ENCODE data around the gene ZNF740.
A peak's percentile ranks its signal among the peaks of the same experiment; 100 is the strongest.
"Not testable (repeated sequence)": the region's sequence is repeated elsewhere in the genome, so short reads cannot be mapped to it uniquely, and the experiment has no call there.

Gene ZNF740

DNA sequence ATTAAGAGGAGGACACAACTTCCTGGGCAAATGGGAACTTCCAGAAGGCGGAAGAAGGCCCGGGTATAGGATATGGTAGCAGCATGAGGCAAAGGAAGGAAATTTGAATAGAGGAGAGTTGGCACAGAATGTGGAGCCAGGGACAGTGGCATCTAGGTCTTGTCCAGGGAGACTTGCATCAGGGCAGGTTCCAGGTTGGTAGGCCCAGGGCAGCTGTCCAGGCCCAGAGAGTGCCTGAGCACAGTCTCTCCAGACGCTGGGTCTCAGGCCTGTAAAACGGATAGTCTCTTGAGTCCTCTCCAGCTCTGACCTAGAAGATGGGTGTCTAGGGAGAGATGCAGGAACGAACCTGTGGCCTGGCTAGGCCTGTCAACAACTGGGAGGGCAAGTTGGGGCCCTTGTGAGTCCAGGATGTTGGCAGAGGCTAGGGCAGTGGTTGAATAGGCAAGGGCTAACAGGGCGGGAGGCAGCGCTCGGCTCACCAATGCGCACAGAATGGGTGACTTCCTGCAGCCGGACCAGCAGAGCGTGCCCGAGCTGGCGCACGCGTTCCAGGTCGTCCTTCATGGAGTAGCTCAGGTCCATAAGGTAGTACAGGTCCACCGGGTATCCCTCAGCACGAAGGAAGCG is 16.6 kb downstream of the ZNF740 start:
- DNase-seq (ENCODE audit: insufficient read length) (no peak), FAIRE-seq (no peak)
- TF ChIP-seq POLR2AphosphoS5 (IDR thresholded peaks at IDR 0.05; ENCODE audit: low read depth, low read length) (no peak), POLR2A (IDR thresholded peaks at IDR 0.05; ENCODE audit: low read depth, low read length) (no peak), TAF1 (IDR thresholded peaks at IDR 0.05; ENCODE audit: borderline replicate concordance, low read depth, low read length) (no peak)

DNA sequence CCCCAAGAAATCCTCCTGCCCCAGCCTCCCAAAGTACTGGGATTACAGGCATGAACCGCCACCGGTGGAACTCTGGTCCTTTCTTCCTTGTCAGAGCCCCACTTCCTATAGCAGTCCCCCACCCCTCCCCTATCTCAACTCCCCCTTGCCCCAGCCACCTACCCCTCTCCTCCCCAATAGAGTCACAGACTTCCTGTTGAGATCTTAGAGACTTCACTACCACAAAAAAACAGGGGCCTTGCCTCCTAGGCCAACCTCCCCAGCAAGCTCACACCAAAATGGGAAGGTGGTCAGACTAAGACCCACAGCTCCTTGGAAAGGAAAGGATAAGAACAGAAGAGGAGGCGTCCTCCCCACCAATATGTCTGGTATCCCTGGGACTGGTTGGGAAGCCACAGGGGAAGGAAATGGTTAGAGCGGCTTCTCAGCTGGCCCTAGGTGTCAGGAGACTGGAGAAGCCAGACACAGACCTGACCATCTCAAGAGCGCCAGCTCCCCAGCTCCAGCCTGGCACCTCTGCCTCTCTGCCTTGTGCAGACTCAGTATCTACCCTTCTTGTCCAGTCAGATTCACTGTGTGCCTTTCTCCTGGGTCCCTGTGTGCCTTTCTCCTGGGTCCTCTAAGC is 18.1 kb downstream of the ZNF740 start:
- TF ChIP-seq TAF1 (IDR thresholded peaks at IDR 0.05; ENCODE audit: borderline replicate concordance, low read depth, low read length) = no peak
- TF ChIP-seq POLR2AphosphoS5 (IDR thresholded peaks at IDR 0.05; ENCODE audit: low read depth, low read length) = no peak
- TF ChIP-seq POLR2A (IDR thresholded peaks at IDR 0.05; ENCODE audit: low read depth, low read length) = no peak
- DNase-seq (ENCODE audit: insufficient read length) (no peak), FAIRE-seq (no peak)

DNA sequence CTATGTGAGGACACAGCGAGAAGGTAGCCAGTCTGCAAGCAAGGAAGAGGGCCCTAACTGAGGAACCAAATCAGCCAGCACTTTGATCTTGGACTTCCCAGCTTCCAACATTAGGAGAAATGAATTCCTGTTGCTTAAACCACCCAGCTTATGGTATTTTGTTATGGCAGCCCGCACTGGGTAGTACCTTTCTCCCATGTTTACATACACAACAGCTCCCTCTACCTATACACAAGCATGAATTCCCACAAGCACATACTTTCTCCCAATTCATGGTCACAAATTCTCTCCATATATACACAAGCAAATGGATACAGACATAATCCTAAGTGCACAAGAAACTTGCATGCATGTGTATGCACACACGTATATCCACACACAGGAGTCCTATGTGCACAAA is 19.2 kb downstream of the ZNF740 start:
- no peak for DNase-seq (ENCODE audit: insufficient read length)
- no peak for FAIRE-seq
- no peak for TF ChIP-seq POLR2A (IDR thresholded peaks at IDR 0.05; ENCODE audit: low read depth, low read length)
- no peak for TF ChIP-seq TAF1 (IDR thresholded peaks at IDR 0.05; ENCODE audit: borderline replicate concordance, low read depth, low read length)
- no peak for TF ChIP-seq POLR2AphosphoS5 (IDR thresholded peaks at IDR 0.05; ENCODE audit: low read depth, low read length)

DNA sequence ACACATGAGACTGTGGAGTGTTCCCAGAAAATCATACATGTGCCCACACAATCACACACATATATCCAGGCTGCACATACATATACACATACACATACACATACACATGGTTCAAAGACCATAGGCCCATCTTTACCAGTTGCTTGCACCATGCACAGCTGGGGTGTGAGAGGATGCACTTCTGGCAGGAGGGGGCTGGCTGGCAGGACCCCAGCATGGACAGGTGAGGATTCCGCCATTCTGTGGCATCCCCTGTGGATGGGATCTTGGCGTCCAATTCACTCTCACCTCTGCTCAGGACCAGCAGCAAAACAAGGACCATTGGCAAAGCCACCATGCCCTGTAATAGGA is 19.6 kb downstream of the ZNF740 start:
- peak; percentile 72 for FAIRE-seq
- TF ChIP-seq POLR2AphosphoS5 (IDR thresholded peaks at IDR 0.05; ENCODE audit: low read depth, low read length) (no peak), POLR2A (IDR thresholded peaks at IDR 0.05; ENCODE audit: low read depth, low read length) (no peak), TAF1 (IDR thresholded peaks at IDR 0.05; ENCODE audit: borderline replicate concordance, low read depth, low read length) (no peak)

DNA sequence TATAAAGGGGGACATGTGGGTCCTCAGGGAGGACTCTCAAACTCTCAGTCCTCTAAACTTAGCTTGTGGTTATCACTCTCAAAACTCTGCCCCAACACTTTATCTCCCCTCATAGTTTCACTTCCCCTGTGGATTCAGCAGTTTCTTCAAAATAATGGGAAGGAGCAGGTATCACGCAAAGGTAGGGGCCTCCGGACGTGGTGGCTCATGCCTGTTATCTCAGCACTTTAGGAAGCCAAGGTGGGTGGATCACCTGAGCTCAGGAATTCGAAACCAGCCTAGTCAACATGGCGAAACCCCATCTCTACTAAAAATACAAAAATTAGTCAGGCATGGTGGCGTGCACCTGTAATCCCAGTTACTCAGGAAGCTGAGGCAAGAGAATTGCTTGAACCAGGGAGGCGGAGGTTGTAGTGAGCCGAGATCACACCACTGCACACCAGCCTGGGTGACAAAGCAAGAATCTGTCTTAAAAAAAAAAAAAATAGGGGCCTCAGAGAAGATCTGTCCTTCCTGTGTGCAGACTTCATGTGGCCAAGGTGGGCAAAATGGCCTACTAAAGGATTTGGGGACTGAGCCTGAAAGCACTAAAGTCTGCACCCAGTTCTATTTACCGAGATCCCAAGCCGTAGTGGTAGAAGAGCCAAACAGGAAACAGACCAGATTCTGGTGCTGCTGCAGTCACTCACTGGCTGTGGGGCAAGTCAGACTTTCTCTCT is 20.1 kb downstream of the ZNF740 start:
- DNase-seq (ENCODE audit: insufficient read length) (no peak), FAIRE-seq (peak; percentile 5)
- TF ChIP-seq TAF1 (IDR thresholded peaks at IDR 0.05; ENCODE audit: borderline replicate concordance, low read depth, low read length) (no peak), POLR2AphosphoS5 (IDR thresholded peaks at IDR 0.05; ENCODE audit: low read depth, low read length) (no peak), POLR2A (IDR thresholded peaks at IDR 0.05; ENCODE audit: low read depth, low read length) (no peak; the same call in 1 of the 2 replicates)

More for the DNA sequence above, 19.6 kb downstream of the ZNF740 start:
- DNase-seq (ENCODE audit: insufficient read length) = no peak

DNA sequence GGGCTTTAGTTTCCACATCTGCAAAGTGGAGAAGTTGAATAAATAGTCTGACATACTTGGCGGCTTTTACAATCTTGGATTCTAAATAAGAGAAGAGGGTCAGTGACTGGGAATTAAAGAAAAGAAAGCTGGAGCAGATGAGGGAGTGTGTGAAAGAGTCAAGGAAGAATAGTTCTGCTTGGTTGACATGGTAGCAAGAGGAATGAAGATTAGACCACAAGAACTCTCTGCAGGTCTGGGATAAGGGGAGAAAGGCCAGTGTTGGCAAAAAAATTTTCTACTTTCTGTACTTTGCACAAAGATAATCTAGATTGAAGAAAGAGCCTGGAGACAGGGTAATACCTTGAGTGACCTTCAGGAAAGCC is 20.6 kb downstream of the ZNF740 start:
- FAIRE-seq (no peak), DNase-seq (ENCODE audit: insufficient read length) (no peak)
- TF ChIP-seq POLR2AphosphoS5 (IDR thresholded peaks at IDR 0.05; ENCODE audit: low read depth, low read length) = no peak
- no peak for TF ChIP-seq POLR2A (IDR thresholded peaks at IDR 0.05; ENCODE audit: low read depth, low read length)
- TF ChIP-seq TAF1 (IDR thresholded peaks at IDR 0.05; ENCODE audit: borderline replicate concordance, low read depth, low read length) = no peak

DNA sequence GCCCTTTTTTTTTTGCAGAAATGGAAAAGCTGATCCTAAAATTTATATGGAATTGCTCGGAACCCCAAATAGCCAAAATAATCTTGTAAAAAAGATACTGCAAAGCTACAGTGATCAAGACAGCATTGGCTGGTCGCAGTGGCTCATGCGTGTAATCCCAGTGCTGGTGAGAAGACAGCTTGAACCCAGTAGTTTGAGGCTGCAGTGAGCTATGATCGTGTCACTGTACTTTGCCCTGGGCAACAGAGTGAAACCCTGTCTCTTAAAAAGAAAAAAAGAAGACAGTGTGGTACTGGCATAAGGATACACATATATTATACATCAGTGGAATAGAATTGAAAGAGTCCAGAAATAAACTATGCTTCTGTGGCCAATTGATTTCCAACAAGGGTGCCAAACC is 21.1 kb downstream of the ZNF740 start:
- DNase-seq (ENCODE audit: insufficient read length) (no peak), FAIRE-seq (no peak)

DNA sequence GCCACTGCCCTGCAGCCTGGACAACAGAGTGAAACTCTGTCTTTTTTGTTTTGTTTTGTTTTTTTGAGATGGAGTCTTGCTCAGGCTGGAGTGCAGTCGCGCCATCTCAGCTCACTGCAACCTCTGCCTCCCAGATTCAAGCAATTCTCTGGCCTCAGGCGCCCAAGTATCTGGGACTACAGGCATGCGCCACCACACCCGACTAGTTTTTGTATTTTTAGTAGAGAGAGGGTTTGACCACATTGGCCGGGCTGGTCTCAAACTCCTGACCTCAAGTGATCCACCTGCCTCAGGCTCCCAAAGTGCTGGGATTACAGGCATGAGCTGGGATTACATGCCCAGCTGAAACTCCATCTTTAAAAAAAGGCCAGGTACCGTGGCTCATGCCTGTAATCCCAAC is 21.8 kb downstream of the ZNF740 start:
- FAIRE-seq; DNase-seq (ENCODE audit: insufficient read length): not testable (repeated sequence)

More for the DNA sequence above, 21.1 kb downstream of the ZNF740 start:
- no peak for TF ChIP-seq POLR2A (IDR thresholded peaks at IDR 0.05; ENCODE audit: low read depth, low read length)
- TF ChIP-seq POLR2AphosphoS5 (IDR thresholded peaks at IDR 0.05; ENCODE audit: low read depth, low read length) = no peak
- no peak for TF ChIP-seq TAF1 (IDR thresholded peaks at IDR 0.05; ENCODE audit: borderline replicate concordance, low read depth, low read length)

DNA sequence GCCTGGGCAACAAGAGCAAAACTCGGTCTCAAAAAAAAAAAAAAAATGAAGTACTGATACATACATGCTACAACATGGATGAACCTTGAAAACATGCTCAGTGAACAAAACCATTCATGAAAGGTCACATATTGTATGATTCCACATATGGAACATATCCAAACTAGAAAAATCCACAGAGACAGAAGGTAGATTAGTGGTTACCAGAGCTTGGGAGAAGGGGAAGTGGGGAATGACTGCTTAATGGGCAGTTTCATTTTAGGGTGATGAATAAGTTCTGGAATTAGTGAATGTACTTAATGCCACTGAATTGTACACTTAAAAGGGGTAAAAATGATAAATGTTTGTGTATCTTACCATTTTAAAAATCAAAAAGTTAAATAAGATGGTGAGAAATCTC is 23.8 kb downstream of the ZNF740 start:
- TF ChIP-seq POLR2AphosphoS5 (IDR thresholded peaks at IDR 0.05; ENCODE audit: low read depth, low read length) (no peak), POLR2A (IDR thresholded peaks at IDR 0.05; ENCODE audit: low read depth, low read length) (no peak), TAF1 (IDR thresholded peaks at IDR 0.05; ENCODE audit: borderline replicate concordance, low read depth, low read length) (no peak)
- no peak for FAIRE-seq

DNA sequence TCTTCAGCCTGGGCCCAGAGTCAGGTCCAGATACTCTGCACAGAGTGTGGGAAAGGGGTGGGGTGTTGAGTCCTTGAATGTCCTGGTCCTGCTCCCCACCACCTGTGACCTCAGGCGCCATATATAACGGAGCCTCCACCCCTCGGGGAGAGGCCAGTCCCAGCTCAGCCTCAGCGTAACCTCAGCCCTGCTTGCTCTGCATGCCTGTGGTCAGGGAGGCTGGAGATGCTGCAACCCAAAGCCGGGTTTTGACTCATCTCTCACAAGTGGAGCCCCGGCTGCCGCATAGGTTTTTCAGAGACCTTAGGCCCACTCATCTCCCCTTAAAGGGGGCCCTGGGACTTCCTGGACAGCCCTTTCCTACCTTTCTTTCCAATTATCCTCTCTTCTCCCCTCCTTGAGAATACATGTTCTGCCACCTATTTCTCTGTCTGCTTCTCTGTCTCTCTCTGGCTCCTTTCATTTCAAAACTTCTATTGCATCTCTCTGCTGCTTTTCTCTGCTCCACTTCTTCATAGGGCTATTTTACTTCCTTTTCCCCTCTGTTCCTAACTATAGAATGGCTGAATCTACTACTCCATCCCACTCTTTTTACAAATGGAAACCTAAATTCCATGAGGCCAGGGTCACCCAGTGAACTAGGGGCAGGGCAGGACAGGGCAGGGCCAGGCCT is 25.4 kb downstream of the ZNF740 start:
- FAIRE-seq (peak; percentile 84), DNase-seq (ENCODE audit: insufficient read length) (peak; percentile 81)
- TF ChIP-seq TAF1 (IDR thresholded peaks at IDR 0.05; ENCODE audit: borderline replicate concordance, low read depth, low read length) (peak; percentile 54; the same call in 1 of the 2 replicates), POLR2A (IDR thresholded peaks at IDR 0.05; ENCODE audit: low read depth, low read length) (peak; percentile 56; the same call in 1 of the 2 replicates), POLR2AphosphoS5 (IDR thresholded peaks at IDR 0.05; ENCODE audit: low read depth, low read length) (peak; percentile 64)

More for the DNA sequence above, 23.8 kb downstream of the ZNF740 start:
- no peak for DNase-seq (ENCODE audit: insufficient read length)

DNA sequence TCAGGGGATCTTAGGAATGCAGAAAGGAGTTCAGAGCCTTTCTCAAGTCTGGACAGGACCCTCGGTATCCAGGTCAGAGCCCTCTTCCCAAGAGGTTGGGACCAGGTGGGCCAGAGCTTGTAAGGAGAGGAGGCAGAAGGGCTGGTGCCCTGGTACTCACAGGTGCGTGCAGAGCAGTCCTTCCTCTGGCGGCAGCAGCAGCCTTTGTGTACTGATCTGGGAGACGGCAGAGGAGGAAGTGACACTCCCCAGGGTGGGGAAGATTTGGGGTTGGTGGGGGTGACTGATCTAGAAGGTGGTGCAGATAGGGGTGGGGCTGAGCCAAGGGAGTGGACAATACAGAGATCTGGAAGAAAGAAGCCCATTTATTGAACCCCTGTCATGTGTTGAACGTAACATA is 26.5 kb downstream of the ZNF740 start, which contains the start of gene ITGB7:
Gene ITGB7, minus strand, starts transcription at position 210 of the 400 bp plus-strand sequence. CDS start 6,808 bp downstream, outside the sequence.
- TF ChIP-seq POLR2A (IDR thresholded peaks at IDR 0.05; ENCODE audit: low read depth, low read length) (peak; percentile 99), TAF1 (IDR thresholded peaks at IDR 0.05; ENCODE audit: borderline replicate concordance, low read depth, low read length) (peak; percentile 95), POLR2AphosphoS5 (IDR thresholded peaks at IDR 0.05; ENCODE audit: low read depth, low read length) (peak; percentile 98)
- FAIRE-seq = peak; percentile 42
- peak; percentile 71 for DNase-seq (ENCODE audit: insufficient read length)

All from GM12892 (cell line).